Inflammatory macrophage treated with lipopolysaccharide for 1 hour (primary cell): Measurements from ENCODE around the gene CHCHD4.
A peak's percentile ranks its signal among the peaks of the same experiment; 100 is the strongest.
"Not testable (repeated sequence)": the region's sequence is repeated elsewhere in the genome, so short reads cannot be mapped to it uniquely, and the experiment has no call there.

Experiments
- DNase-seq, 2 donors: peaks; one replicate each; pipeline ENCODE4 v3.0.0-alpha.2; 2020 to 2022

Gene CHCHD4

DNA sequence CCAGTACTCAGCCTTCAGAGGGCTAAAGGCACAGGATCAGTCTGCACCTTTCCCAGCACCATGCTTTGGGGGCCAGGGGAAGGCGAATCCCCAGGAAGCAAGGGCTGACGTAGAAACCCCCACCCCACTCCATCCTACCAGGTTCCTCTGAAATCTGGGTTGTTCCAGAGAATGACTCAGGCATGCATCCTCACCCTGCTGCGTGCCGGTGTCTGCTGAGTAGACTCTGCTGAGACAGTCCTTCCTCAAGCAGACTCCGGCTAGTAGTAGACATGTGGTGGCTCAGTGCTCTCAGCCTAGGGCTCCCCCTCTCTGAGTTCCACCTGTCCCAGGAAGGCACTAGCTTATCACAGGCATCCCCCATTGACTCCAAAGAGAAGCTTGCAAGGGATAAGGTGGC, 9.2 kb upstream of the CHCHD4 start:
- DNase-seq: no peak

DNA sequence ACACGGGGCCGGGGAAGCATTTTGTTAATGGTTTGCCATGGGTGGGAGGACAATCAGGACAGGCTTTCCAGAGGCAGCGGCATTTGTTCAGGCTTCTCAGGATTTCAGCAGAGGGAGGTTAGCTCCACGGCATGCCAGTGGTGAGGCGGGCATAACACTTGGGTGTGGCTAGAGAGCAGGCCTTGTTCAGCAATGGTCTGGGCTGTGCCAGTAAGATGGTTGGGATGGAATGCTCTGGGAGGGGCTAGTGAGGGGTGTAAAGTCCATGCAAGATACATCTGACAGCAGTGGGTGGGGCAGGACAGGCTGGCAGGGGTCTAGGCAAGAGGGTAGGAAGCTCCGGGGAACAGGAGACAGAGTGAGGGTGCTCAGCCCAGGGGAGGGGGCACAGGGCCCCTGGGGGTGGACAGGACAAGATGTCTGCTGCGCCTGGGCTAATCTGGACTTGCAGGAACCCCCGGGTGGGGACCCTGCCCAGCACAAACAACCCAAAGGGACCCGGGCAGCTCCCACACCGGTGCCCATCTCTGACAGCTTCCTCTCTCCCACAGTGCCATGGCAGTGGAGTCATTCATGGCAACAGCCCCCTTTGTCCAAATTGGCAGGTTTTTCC, 8.6 kb upstream of the CHCHD4 start:
- no peak for DNase-seq

DNA sequence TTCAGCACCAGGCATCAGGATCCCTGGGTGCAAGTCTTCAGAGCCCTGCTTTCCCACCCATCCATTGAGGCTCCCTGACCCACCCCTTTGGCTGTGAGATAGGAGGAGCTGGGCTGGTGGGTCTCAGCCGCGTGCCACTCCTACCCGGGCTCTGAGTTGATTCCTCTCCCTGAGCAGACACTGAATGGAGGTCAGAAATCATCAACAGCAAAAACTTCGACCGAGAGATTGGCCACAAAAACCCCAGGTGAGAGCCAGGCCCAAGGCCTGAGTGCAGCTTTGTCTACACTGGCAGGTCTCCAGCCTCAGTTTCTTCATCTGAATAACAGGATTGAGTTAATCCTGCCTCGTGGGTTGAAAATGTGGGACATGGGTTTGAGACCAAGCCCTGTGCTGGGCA, 8.0 kb upstream of the CHCHD4 start:
- DNase-seq: no peak

DNA sequence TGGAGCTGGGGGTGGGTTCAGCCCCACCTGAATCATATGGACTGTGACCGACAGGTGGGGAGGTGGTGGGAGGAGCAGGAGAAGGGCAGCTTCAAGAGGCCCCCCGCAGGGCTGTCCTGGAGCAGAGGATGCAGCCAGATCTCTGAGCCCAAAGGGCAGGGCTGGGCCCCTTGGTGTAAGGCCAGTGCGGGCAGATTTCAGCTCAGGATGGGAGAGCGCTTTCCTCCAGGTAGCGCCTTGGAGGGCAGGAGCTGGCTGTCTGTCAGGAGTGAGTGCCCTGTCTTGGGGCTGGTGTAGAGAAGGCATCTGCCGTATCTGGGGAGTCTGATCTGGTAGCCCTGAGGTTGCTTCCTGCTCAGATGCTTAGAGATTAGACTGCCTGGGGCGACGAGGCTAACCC, 7.5 kb upstream of the CHCHD4 start:
- DNase-seq: no peak

DNA sequence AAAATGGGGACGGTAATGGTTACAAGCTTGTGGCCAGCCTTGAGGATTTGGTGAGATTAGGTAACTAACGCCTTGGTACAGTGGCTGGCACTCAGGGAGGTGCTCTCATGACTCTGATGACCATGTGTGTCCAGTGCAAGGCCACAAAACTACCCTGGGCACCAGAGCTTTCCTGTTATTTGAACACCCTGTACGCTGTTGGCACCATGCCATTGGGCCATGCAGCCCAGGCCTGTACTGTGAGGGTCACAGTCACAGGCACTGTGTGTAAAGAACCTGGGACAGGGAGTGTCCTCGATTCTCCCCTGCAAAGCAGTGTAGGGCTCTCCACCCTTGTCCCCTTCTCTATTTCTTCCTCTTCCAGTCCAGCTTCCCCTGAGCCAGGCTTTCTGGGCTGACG, 6.5 kb upstream of the CHCHD4 start:
- no peak for DNase-seq

DNA sequence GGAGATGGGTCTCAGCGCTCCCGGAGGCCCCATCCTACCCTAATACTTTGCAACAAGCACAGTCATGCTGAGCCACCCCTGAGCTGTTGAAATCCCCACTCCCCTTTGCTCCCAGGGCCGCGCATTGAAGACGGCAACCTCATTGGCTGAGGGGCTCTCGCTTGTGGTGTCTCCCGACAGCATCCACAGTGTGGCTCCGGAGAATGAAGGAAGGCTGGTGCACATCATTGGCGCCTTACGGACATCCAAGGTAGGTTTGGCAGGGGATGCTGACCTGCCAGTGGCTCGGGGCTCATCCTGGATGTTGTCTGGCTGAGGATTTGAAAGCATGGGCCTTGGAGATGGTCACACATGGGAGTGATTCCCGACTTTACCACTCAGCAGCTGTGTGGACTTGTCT, 6.0 kb upstream of the CHCHD4 start:
- DNase-seq: no peak

DNA sequence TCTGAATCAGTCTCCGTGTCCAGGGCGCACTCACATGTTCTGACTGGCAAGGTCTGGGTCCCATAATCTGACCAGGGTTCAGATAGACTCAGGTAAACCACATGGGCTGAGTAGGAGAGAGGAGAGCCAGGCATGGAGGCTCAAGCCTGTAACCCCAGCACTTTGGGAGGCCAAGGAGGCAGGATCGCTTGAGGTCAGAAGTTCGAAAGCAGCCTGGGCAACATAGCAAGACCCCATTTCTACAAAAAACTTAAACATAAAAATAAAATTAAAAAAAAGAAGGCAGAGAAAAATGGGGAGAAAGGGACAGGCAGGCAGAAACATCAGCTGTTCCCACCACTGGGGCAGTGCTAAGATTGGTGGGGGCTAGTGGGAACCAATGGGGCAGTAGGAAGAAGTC, 5.6 kb upstream of the CHCHD4 start:
- no peak for DNase-seq

DNA sequence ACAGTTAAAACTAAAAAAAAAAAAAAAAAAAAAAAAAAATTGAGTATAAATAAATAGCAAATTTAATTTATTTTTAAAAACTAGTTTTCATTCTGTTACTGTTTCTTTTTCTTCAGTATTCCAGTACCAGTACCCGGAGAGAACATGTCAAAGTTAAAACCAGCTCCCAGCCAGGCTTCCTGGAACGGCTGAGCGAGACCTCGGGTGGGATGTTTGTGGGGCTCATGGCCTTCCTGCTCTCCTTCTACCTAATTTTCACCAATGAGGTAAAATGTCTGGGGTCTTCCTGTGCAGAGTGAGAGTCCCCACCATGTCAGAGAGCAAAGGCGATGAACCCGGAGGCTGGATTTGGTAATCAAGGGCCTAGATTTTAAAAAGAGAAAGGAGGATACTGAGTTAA, 4.6 kb upstream of the CHCHD4 start:
- no peak for DNase-seq

DNA sequence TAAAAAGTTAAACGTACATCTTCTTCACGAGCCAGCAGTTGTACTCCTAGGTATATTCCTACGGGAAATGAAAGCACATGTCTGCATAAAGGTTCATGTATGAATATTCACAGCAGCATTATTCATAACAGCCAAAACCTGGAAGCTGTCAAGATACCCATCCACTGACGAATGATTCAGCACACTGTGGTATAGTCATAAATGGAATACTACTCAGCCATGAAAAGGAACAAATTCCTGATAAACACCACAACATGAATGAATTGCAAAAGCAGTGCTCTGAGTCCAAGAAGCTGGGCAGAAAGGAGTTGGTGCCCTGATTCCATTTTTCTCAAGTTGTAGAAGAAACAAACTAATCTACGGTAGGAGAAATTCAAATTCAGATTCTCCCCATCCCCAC, 4.1 kb upstream of the CHCHD4 start:
- DNase-seq: no peak

DNA sequence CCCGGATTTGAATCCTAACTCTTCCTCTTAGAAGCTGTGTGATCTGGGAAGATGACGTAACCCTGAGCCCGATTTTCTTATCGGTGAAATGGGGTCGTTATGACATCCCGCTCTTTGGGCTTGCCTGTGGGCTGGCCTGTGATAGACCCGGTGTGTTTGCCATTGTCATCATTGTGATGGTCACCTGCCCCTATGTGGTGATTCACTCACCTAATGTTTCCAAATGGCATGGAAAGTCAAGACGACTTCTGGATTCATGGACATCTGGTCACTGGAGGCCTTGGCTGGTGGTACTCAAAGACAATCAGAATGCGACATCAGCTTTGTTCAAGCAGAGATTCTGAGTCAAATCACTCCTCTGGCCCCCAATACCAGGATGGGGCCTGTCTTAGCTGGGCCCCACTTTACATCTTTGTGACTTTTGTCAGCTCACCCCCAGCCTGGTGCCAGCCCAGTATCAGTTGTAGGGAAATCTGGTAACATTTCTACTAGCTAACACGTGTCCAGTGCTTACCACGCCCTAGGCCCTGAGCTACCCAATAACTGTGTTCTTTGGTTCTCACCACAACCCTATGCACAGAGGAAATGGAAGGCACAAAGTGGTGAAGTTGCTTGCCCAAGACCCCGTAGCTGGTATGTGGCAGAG, 3.0 kb upstream of the CHCHD4 start:
- DNase-seq: no peak

DNA sequence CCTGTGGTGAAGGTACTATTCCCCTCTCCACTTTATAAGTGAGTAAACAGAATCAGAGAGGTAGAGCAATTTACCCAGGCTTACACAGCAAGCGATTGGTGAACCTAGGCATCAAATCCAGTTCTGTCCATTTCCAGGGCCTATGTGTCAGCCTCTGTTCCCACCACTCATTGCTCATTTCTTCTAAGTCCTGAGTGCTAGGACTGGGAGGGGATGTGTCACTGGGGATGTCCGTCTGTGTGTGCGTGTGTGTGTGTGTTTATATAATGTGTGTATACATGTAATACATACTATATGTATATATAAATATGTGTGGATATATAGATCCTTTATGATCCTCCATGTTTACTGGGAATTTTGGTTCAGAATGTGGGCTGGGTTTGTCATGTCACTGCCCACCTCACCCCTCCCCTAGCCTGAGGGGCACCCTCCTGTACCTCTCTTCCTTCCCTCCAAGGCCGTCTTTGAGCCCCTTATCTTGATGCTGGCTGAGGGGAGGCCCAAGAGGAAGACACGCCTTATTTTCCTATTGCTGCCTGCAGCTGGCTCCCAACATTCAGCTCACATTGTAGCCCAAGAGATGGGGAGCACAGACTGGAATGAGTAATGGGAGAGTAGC, 2.3 kb upstream of the CHCHD4 start:
- DNase-seq: peak in 1 of 2 donors; percentile 16

DNA sequence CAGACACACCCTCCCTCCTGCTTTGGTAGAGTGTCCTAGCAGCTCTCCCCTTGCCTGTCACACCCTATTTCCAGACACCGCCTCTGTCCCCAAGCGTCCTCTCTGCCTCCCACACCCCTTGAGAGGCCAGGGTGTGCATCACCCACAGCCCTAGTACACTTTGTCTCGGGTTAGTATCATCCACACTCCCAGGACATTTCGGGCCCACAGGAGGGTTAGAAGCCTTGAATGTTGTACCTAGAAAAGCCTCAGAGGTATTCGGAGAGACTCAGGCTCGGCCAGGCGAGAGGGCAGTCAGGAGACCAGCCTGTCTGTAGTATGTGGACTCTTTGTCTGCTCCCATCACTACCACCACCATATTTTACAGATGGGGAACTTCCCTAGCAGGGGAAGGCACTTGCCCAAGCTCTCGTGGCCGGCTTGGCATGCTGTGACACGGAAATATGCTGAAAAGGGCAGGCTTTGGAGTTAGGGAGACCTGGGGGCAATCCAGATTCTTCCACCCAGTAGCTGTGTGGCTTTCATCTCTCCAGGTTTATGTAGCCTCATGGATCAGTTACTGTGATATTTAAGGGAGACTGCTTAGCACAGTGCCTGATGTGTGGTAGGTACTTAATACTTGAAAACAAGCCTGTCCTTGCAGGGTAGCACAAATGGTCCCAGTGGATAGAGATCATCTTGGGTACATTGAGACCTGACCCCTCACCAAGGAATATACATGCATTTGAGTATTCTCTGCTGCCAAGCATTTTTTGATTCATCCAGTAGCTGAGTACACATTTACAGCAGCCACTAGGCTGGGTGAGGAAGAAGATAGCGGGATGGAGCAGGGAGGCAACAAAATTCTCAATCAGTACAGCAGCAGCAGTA, 1.6 kb upstream of the CHCHD4 start:
- peak; percentile 13 to 37 for DNase-seq

DNA sequence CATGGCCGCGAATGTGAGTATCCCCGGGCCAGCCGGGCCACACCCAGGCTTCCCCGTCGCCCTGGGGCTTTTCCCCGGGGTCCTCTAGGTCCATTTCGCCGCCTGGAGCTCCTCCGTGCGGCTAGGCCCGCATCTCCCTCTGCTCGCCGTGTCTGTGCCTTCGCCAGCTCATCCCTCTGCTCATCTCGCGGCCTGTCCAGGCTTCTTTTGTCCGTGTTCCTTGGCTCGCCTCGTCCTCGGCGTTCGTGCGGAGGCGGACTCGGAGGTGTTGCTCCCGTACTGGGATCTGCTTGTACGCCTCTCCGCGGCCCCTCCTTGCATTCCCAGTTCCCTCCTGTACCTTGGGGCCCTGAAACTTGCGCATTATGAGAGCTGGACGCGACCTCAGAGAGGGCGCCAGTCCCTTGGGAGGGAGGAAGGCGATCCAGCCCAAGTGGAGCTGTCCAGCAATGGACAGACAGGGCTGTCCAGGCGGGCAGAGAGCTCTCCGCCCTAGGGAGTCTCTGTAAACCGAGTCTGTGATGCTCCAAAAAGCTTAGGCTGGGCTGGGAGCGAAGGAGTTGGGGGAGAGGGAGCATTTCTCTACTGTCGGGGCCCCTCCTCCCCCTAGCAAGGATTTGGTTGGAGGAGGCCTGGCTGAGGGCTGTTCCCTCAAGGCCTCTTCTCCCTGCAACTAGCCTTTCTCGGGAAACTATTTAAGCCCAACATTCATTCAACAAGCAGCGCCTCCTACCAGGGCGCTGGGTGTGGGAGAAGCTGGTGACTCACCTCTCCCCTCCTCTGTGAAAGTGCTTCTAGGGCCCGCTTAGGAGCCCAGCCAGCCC, 735 bp upstream of the CHCHD4 start:
- peak; percentile 57 to 83 for DNase-seq

DNA sequence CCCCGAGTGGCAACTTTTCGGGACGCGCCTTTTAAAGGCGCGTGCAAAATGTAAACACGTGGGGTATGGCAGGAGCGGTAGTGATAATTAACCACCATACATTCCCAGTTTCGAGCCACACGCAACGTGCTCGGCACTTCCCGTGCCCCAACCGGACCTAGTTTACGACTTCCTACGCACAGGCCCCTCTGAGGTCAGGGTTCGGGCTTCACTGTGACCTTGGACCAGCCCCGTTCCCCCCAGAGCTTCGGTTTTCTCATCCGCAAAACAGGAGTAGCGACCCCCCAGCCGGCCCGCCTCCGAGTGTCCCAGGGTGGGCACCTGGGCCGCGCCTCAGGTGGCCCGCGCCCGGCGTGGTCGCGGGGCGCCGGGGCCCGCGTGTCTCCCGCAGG, 451 bp downstream of the CHCHD4 start:
- peak; percentile 62 to 63 for DNase-seq

DNA sequence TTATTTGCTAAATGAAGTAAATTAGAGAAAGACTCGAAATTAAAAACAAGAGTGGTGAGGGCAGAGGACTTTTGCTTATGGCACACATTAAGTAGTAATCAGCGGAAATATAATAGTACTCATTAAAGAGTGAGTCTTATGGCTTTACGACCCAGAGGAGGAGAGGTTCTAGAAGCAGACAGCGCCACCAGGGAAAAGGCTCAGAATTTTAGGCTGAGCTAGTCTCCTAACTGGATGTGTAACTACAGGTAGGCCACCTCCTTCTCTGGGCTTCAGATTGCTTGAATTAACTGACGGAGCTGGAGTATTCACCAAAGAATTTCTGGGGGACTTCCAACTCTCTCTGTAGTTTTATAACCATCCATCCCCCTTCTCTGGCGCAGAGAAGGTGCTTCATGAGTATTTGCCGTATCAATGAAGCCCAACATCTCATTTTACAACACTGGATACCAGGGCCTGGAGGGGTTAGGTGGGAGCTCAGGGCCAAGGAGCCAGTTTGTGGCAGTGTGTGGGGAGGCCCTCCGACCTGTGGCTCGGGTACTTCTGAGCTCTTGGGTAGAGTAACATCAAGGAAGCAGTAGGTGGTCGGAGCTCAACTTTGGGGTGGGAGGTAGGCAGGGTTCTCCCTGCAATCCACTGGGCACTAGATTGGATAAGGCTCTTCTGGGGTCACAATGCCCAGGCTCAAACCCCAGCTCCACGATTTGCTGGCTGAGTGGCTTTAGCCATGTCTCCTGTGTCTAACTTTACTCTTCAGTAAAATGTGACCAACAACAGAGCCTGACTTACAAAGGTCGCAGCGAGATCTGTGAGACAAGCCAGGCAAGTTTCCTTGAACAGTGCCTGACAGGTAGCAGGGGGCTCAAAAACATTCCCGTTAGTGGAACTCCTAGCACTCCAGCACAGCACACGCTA, 1.1 kb downstream of the CHCHD4 start:
- no peak for DNase-seq

DNA sequence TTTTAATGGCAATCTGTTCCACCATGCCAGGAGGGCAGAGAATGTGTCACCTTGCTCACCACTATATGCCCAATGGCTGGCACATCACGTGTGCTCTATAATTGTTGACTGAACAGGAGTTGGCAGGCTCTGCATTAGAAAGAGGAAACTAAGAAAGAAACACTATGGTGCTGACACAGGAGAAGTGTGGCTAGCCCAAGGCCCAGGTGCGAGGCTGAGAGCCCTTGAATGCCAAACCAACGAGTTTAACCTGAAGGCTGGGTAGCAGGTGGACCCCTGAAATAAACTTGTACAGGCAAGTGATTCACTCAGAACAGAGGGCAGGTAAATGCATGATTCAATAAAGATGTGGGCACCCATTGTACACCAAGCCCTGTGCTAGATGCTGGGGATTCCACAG, 2.4 kb downstream of the CHCHD4 start:
- DNase-seq: no peak

DNA sequence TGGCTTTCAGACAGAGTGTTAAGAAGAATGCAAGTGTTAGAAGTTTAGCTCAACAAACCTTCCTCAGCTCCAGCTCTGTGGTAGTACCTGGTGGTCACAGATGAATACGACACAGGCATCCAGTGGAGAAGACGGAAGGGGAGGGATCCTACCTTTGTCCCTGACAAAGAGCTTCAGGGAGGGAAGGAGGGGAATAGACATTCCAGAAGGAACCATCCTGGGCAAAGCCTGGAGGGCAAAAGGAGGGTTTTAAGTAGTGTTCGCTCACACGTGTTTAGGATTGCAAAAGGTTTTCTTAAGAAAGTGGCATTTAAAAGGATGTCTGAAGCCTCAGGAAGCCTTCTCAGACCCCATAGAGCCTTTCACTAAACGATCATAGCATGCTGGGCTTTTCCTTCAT, 2.8 kb downstream of the CHCHD4 start:
- DNase-seq: no peak

DNA sequence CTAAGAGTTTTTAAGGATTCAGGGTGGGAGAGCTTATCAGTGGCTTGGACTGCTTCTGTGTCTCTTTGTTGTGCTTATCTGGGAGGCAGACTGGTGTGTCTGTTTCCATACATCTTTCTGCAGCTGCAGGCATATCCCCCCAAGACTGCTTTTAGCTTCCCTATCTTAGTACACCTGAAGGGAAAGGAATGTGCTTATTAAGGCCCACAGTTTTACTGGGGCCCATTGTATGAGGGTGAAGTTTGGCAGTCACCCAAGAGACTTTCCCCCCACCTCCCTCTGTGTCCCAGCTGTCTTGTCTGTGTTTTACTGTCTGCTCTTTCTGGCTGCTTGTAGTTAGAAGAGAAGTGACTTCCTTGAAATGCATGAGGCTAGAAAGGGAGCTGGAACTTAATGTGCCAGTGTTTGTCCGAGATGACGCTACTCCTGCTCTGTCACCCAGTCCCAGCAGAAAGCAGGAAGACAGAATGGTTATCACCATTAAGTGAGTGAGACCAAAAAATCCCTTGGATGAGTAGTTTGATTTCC, 3.7 kb downstream of the CHCHD4 start:
- DNase-seq: not testable (repeated sequence)

DNA sequence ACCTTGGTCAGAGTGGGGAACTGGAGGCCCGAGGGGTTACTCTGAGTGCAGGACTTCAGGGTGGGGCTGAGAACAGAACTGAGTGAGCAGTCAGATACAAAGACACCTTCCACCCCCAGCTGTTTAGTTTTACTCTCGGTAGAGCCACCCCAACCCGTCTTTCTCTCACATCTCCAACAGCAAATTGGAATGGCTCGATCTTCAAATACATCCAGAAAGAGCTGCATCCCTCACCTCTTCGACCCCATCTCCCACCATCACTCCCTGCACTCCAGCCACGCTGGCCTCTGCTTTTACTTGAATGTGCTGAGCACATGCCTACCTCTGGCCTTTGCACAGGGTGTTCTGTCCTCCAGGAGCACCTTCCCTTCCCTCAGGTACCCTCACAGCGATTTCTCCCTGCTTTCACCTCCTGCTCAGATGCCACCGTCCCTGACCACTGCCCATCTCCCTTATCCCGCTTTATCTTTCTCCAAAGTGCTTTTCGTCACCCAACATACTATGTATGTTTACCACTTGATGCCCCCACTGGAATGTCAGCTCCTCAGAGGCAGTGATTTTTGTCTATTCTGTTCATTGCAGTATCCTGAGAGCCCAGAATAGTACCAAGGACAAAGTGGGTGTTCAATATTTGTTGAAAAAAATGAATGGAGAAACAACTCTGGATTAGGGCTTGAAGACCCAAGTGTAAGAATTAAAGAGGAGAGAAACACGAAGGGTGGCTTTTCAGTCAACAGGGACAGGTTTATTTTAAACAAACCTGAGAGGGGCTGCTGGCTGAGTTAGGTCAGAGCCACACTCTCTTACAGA, 4.4 kb downstream of the CHCHD4 start:
- DNase-seq: no peak

DNA sequence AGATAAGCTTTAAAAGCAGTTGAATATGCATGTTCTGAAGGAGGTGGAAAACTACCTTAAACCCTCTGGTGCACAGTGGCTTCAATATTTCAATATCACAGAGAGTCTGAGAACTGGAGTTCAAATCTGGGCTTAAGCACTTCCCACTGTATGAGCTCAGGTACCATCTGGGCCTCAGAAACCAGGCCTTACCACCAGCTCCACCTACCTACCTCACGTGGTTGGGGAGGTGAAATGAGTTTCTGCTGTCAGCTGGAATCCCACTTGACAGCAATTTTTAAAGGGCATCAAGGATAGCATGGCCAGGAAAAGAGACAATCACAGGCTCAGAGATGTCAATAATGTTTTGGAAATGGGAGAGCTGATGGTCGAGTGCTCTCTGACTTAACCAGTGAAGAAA, 5.0 kb downstream of the CHCHD4 start:
- no peak for DNase-seq
